Endothelial cell of umbilical vein (primary cell): Measurements from ENCODE around the gene PKNOX1.
"Not testable (repeated sequence)": the region's sequence is repeated elsewhere in the genome, so short reads cannot be mapped to it uniquely, and the experiment has no call there.

ENCODE experiments used
- EZH2 ChIP-seq: IDR thresholded peaks from 2 replicates; pipeline ENCODE4 v1.6.1; 2012; ENCODE audit warnings: borderline replicate concordance, low read depth, mild to moderate bottlenecking, moderate library complexity, low read length, inconsistent platforms; ENCODE audit not compliant: severe bottlenecking
- GATA2 ChIP-seq: IDR thresholded peaks from 2 replicates; pipeline ENCODE4 v1.7.0; 2011; ENCODE audit warnings: low read depth, mild to moderate bottlenecking, moderate library complexity, mixed read lengths, low read length; ENCODE audit not compliant: insufficient read length, insufficient read depth
- JUN ChIP-seq: IDR thresholded peaks from 2 replicates; pipeline ENCODE4 v1.6.1; 2011; ENCODE audit warnings: borderline replicate concordance, low read depth; ENCODE audit not compliant: insufficient read length, insufficient read depth
- MYC ChIP-seq: IDR thresholded peaks from one replicate; pipeline ENCODE4 v1.6.1; 2011; ENCODE audit warnings: mild to moderate bottlenecking, low read depth, low read length
- POLR2A ChIP-seq: IDR thresholded peaks from 2 replicates; pipeline ENCODE4 v1.6.1; 2012; ENCODE audit warnings: low read depth, mild to moderate bottlenecking, control low read depth, low read length
- POLR2AphosphoS5 ChIP-seq: IDR thresholded peaks from 2 replicates; pipeline ENCODE4 v1.6.1; 2012; ENCODE audit warnings: low read depth, mild to moderate bottlenecking, control low read depth, low read length, moderate library complexity; ENCODE audit not compliant: insufficient read depth
- TF ChIP-seq, protein P1 (sequence below), 2 donors: IDR thresholded peaks; 1 replicate in 1 of 2; 2 replicates in 1 of 2; pipeline ENCODE4 v1.5.1; 2011; ENCODE audit warnings: low read length in 2 of 2, mild to moderate bottlenecking in 2 of 2, moderate library complexity in 2 of 2, control low read depth in 1 of 2, inconsistent platforms in 1 of 2, low read depth in 1 of 2; ENCODE audit not compliant: insufficient read depth in 1 of 2; ENCODE audit errors: extremely low read depth in 1 of 2
- TF ChIP-seq, protein P2 (sequence below): IDR thresholded peaks from 2 replicates; pipeline ENCODE4 v1.6.1; 2011; ENCODE audit not compliant: insufficient read depth, insufficient read length

DNA sequence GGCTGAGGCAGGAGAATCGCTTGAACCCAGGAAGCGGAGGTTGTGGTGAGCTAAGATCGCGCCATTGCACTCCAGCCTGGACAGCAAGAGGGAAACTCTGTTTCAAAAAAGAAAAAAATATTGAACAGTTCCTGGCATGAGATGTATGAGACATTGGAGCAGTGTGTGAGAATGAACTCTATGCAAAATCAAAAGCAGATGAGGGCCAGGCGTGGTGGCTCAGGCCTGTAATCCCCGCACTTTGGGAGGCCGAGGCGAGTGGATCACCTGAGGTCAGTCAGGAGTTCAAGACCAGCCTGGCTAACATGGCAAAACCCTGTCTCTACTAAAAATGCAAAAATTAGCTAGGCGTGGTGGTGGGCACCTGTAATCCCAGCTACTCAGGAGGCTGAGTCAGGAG lies 6.7 kb upstream of the PKNOX1 start:
- TF ChIP-seq, protein P1, sequence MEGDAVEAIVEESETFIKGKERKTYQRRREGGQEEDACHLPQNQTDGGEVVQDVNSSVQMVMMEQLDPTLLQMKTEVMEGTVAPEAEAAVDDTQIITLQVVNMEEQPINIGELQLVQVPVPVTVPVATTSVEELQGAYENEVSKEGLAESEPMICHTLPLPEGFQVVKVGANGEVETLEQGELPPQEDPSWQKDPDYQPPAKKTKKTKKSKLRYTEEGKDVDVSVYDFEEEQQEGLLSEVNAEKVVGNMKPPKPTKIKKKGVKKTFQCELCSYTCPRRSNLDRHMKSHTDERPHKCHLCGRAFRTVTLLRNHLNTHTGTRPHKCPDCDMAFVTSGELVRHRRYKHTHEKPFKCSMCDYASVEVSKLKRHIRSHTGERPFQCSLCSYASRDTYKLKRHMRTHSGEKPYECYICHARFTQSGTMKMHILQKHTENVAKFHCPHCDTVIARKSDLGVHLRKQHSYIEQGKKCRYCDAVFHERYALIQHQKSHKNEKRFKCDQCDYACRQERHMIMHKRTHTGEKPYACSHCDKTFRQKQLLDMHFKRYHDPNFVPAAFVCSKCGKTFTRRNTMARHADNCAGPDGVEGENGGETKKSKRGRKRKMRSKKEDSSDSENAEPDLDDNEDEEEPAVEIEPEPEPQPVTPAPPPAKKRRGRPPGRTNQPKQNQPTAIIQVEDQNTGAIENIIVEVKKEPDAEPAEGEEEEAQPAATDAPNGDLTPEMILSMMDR (IDR thresholded peaks at IDR 0.05; ENCODE audit: extremely low read depth in 1 of 2, insufficient read depth in 1 of 2, low read depth in 1 of 2, low read length in 2 of 2), result not testable (repeated sequence)
- TF ChIP-seq JUN, MYC, POLR2AphosphoS5, EZH2, POLR2A, GATA2: not testable (repeated sequence)
- TF ChIP-seq, protein P2, sequence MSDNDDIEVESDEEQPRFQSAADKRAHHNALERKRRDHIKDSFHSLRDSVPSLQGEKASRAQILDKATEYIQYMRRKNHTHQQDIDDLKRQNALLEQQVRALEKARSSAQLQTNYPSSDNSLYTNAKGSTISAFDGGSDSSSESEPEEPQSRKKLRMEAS, result not testable (repeated sequence)
